ENCODE data around the gene ZBED5. TPM values are rescaled to one million over a fixed set of nuclear protein-coding genes. Genes with fewer than 3 reads are reported as not detected.

ZBED5 gene
- total RNA-seq (10 to 100 TPM in 1 of 2 donors, 1 to 10 TPM in 1; 9.6 to 10.7 TPM), polyA plus RNA-seq (10 to 100 TPM in 1 of 2 donors, 1 to 10 TPM in 1; 5.4 to 10.6 TPM)

GRCh38 chr11:10857709-10858438 is at the start of gene ZBED5:
TSS of gene ZBED5 (minus strand) at chr11:10858053. CDS start at chr11:10854945, 3,108 bp downstream.
- Histone ChIP-seq H3K27me3 (ENCODE audit: control insufficient read depth in 4 of 4, insufficient read depth in 4 of 4, low read length in 3 of 4) (no peaks in the 10 kb centered on the region), H3K4me1 (ENCODE audit: control insufficient read depth in 4 of 4, insufficient read depth in 4 of 4, low read length in 3 of 4) (peaks cover 1 to 19% (median 14%) of the 10 kb centered on the region in 4 donors), H3K4me3 (ENCODE audit: low read depth in 1 of 3, low read length in 3 of 3) (peak within 1 kb of the TSS; percentile 72 to 92 (median 90)), H3K9me3 (ENCODE audit: control insufficient read depth in 4 of 4, low read length in 3 of 4) (no peaks in the 10 kb centered on the region), H3K36me3 (ENCODE audit: control insufficient read depth in 4 of 4, insufficient read depth in 3 of 4, low read depth in 1 of 4, low read length in 3 of 4) (peaks cover 3 to 20% (median 18%) of the 10 kb centered on the region in 4 donors), H3K9ac (ENCODE audit: low read depth in 1 of 2, low read length in 2 of 2) (peak within 1 kb of the TSS; percentile 77 to 99), H3K27ac (ENCODE audit: low read depth in 1 of 2, low read length in 2 of 2) (peak within 1 kb of the TSS; percentile 92 to 98)
- TF ChIP-seq SP1 (IDR thresholded peaks at IDR 0.05), result peak; percentile 78
- peak; percentile 20 for TF ChIP-seq NR2F2 (IDR thresholded peaks at IDR 0.05)
- TF ChIP-seq JUND (IDR thresholded peaks at IDR 0.05), result no peak
- TF ChIP-seq RAD21 (IDR thresholded peaks at IDR 0.05), result no peak
- TF ChIP-seq EGR1 (IDR thresholded peaks at IDR 0.05; ENCODE audit: low read depth in 2 of 2), result no peak
- TF ChIP-seq MAX (IDR thresholded peaks at IDR 0.05), result peak; percentile 16
- peak; percentile 45 for TF ChIP-seq ZBTB33 (IDR thresholded peaks at IDR 0.05)
- peak in 1 of 2 donors; percentile 10 for TF ChIP-seq RXRA (IDR thresholded peaks at IDR 0.05)
- TF ChIP-seq HNF4A (conservative IDR thresholded peaks at IDR 0.05), result peak in 1 of 2 donors; percentile 11
- TF ChIP-seq ATF3 (IDR thresholded peaks at IDR 0.05), result no peak
- no peak for TF ChIP-seq FOXA1 (IDR thresholded peaks at IDR 0.05)
- no peak for TF ChIP-seq GABPA (IDR thresholded peaks at IDR 0.05 in 1 of 2, conservative IDR thresholded peaks at IDR 0.05 in 1 of 2)
- no peak for TF ChIP-seq FOXA2 (IDR thresholded peaks at IDR 0.05)
- TF ChIP-seq YY1 (IDR thresholded peaks at IDR 0.05), result peak; percentile 100
- TF ChIP-seq HNF4G (IDR thresholded peaks at IDR 0.05), result no peak
- peak; percentile 5 for TF ChIP-seq CTCF (IDR thresholded peaks at IDR 0.05; ENCODE audit: low read depth, low read length, missing input control)
- peak; percentile 93 for TF ChIP-seq REST (IDR thresholded peaks at IDR 0.05)
- TF ChIP-seq TAF1 (conservative IDR thresholded peaks at IDR 0.05), result peak; percentile 98
- DNase-seq (ENCODE audit: low spot score), result peak; percentile 95
- under 1% methylated on average over 59 of the region's 59 CpGs for WGBS
